NCI-H460 (cell line): Measurements from ENCODE around the gene MAP2K6. TPM values are rescaled to one million over a fixed set of nuclear protein-coding genes. Genes with fewer than 3 reads are reported as not detected.

Experiments used
- DNase-seq: peaks from one replicate; pipeline ENCODE4 v3.0.0-alpha.2; 2016; ENCODE audit warnings: low read depth; ENCODE audit errors: extremely low read depth
- polyA plus RNA-seq: library from polyadenylated mRNA; depleted of rRNA; stranded (reverse); fragments of >200 nt; gene quantifications from 2 replicates; pipeline ENCODE4 v1.2.3, GENCODE V29; 2014; cell fraction: nucleus; rRNA removed
- total RNA-seq: library from RNA; depleted of rRNA; stranded (reverse); fragments of >200 nt; shearing (Covaris generic); gene quantifications from 2 replicates; pipeline ENCODE4 v1.2.3, GENCODE V29; 2014; rRNA removed

Gene MAP2K6
- total RNA-seq: 16.0 and 16.4 TPM in 2 replicates
- 2.9 and 5.9 TPM in 2 replicates for polyA plus RNA-seq

GRCh38 chr17:69414408-69415274 lies at the start of gene MAP2K6:
Gene MAP2K6 (plus strand): TSS chr17:69414697. CDS start chr17:69414985, 288 bp downstream.
- DNase-seq: peak; percentile 76

DNA sequence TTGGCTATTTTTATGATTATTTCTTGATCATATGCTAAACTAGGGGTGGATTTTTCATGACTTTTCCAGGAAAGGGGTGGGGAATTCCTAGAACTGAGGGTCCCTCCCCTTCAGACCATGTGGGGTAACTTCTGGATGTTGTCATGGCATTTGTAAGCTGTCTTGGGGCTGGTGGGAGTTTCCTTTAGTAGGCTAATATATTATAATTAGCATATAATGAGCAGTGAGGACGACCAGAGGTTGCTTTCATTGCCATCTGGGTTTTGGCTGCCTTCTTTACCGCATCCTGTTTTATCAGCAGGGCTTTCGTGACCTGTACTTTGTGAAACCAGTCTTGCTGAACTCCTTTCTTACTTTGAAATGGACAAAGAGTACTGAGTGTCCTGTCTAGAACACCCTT lies 47.2 kb upstream of the MAP2K6 start:
- DNase-seq: no peak

GRCh38 chr17:69373069-69373468 lies 41.4 kb upstream of the MAP2K6 start:
- no peak for DNase-seq

DNA sequence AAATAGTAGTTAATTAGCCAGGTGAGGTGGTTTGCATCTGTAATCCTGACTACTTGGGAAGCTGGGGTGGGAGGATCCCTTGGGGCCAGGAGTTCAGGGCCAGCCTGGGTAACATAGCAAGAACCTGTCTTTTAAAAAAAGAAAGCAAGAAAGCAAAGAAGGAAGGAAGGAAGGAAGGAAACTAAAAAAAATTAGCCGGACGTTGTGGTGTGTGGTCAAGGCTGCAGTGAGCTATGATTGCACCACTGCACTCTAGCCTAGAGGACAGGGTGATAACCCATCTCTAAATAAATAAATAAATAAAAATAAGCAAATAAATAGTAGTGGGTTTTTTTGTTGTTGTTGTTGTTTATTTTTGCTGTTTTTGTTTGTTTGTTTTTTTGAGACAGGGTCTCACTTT lies 39.3 kb upstream of the MAP2K6 start:
- DNase-seq: no peak

- no peak for DNase-seq
Measured at GRCh38 chr17:69388822-69389442, 25.6 kb upstream of the MAP2K6 start.

DNA sequence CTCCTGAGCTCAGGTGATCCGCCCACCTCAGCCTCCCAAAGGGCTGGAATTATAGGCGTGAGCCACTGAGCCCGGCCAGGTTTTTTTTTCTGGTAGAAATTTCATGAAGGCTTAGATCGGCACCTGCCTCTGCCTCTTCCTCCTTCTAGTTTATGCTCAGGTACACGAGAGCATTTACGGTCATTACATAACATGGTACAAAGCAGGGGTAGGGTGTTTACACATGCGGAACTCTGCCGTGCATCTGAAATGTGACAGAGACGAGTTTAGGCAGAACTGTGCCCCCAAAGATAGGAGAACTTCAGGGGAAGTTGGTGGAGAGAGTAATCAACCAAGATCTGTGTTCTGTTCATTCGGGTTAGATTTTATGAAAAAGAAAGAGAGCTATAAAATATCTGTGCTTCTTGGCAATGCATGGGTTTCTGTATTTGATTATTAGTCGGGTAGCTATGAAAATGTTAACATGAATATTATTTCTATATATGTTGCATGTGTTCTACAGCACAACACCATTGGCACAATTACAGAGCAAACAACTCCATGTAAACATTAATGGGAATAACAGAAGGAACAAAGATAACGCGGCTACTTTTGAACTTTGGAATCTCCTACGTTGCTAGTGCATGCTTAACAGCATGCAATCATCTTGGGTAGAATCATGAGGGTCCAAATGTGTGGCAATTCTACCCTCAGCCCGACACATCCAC lies 23.5 kb upstream of the MAP2K6 start:
- DNase-seq: no peak

DNA sequence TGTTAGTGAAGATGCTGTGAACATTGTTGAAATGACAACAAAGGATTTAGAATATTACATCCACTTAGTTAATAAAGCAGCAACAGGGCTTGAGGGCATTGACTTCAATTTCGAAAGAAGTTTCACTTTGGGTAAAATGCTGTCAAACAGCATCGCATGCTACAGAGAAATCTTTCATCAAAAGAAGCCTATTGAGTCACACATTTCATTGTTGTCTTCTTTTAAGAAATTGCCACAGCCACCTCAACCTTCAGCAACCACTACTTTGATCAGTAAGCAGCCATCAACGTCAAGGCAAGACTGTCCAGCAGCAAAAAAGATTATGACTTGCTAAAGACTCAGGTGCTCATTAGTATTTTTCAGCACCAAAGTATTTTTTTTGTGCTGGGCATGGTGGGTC lies 13.2 kb upstream of the MAP2K6 start:
- no peak for DNase-seq

DNA sequence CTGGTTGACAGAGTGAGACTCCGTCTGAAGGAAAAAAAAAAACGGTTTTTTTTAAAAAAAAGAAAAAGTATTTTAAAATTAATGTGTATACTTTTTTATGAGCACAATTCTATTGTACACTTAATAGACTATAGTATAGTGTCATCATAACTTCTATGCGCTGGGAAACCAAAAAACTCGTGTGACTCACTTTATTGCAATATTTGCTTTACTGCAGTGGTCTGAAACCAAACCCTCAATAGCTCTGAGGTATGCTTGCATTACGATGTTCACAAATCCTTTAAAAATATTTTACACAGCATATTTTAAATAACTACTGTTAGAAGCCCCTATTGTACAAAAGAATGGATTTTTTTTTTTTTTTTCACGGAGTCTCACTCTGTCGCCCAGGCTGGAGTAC lies 12.4 kb upstream of the MAP2K6 start:
- no peak for DNase-seq

- DNase-seq: peak; percentile 46
Measured at GRCh38 chr17:69404399-69404798, 10.1 kb upstream of the MAP2K6 start.

GRCh38 chr17:69405096-69405495 lies 9.4 kb upstream of the MAP2K6 start:
- peak; percentile 45 for DNase-seq

DNA sequence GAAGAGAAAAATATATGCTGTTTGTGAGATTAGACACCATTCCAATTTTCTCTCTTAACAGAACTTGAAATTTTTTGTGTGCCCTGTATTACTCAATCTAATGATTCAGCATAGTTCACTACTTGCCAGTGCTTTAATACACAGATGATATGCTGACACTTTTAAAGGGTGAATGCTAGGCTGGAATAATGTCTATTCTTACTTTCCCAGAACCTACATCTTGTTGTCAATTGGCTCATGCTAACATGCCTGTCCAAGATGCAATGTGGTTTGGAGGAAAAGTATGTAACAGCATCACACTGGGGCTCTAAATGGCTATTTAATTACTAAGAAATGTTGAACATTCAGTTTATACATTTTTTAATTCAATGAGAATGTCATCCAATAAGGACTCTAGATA lies 7.6 kb upstream of the MAP2K6 start:
- no peak for DNase-seq

GRCh38 chr17:69407759-69408158 lies 6.7 kb upstream of the MAP2K6 start:
- DNase-seq: no peak

- DNase-seq: no peak
Measured at GRCh38 chr17:69410671-69411070, 3.8 kb upstream of the MAP2K6 start.

DNA sequence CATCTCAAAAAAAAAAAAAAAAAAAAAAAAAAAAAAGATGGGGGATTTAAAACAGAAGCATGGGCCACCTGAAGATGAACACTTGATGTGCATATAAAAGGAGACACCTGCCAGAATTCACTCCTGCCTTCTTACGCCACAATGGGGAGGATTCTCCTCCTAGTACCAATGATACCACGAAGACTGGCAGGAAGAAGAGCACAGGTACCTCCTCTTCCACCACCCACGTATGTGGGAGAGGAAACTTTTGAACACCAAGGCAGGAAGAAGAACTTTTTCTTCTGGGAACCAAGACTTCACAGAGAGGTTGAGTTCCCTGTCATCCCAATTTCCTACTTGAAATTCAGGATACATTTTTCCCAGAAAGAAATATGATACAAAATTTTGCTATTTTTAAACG lies 2.7 kb upstream of the MAP2K6 start:
- DNase-seq: no peak

- DNase-seq: no peak
Measured at GRCh38 chr17:69412251-69412671, 2.2 kb upstream of the MAP2K6 start.

DNA sequence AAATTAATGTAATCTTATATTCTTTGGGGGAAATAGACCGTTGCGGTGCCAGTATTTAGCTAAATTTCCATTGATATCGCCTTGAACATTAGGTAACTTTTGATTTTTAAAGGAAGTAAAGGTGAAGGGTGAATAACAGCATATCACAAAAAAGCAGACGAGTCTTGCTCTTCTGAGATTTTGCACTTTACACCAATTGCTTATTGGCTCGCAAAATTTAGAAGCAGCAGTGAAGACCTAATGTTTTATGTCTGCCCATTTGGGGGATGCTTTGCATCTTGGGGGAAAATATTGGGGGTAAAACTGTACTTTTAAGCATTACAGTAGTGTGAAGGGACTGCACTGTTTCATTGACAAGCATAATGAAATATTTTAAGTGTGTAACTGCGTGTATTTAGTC lies 934 bp downstream of the MAP2K6 start:
- DNase-seq: no peak

DNA sequence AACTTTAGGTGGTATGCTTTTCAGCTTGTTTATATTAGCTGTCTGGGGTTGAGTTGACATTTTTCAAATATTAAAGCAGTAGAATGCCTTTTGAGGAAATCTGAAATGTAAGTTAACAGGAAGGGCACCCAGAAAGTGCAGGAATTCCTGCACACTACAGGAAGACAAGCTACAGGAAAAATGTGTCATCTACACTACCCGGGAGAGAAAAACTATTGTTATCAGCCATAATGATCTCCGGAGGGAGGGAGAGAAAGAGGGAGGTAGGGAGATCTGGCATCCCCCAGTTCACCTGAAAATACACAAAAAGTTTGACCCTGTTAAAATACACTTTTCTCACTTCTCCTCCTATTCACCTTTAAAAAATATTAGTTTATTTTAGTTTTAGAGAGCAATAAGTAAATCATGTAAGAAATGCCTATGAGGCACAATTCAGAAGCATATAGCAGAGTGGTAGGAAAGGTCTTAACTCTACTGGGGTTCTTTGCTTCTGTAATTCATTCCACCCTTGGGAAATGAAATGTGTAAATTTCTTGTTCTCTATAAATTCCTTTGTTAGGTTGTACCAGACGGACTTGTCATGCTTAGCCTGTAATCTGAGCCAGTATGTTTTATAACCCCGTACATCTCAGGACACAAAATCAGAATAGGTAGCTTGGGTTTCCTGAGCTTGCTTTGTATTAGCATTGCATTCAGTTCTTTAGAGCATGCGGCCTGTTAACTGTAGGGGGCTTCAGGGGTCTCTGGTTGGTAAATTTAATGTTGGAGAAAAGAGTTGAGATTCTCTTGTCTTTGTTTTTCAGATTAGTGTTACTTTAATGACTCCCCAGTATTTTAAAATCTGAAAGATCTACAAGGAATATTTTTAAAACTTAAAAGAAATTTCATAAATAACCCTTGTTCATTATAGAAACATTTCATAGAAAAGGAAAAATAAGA lies 3.3 kb downstream of the MAP2K6 start:
- no peak for DNase-seq

DNA sequence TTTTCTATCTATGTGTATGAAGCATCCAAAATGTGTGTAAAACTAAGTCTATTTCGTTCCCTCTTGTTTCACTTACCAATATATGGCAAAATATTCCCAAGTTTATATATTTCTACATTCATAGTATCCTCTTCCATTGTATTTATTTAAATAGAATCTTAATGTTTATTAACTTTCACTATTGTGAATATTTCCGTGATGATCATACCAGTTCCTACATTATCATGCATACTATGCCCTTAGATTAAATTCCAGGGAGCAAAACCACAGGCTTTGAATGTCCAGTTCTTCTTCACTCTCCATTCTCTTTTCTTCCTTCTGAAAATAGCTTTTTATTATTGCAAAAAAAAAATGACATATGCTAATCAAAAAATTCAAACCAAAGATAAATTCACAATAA lies 4.0 kb downstream of the MAP2K6 start:
- no peak for DNase-seq

DNA sequence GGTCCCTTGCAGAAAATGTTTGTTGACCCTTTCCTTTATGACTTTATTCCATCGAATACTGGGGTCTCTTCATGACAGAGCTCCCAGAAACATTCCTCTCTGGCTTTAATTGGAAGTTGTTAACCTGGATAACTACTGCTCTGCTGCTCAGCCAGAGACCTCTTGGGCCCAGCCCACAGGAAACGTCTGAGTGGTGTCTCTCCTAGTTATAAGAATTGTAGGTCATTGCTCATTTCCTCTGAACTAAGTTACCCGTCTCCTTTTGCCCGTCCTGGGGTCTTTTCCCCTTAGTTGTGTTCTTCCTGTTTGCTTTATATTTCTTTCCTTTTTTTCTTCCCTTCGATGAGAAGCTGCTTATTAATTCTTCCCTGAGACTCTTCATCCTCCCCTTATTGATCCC lies 9.0 kb downstream of the MAP2K6 start:
- no peak for DNase-seq

DNA sequence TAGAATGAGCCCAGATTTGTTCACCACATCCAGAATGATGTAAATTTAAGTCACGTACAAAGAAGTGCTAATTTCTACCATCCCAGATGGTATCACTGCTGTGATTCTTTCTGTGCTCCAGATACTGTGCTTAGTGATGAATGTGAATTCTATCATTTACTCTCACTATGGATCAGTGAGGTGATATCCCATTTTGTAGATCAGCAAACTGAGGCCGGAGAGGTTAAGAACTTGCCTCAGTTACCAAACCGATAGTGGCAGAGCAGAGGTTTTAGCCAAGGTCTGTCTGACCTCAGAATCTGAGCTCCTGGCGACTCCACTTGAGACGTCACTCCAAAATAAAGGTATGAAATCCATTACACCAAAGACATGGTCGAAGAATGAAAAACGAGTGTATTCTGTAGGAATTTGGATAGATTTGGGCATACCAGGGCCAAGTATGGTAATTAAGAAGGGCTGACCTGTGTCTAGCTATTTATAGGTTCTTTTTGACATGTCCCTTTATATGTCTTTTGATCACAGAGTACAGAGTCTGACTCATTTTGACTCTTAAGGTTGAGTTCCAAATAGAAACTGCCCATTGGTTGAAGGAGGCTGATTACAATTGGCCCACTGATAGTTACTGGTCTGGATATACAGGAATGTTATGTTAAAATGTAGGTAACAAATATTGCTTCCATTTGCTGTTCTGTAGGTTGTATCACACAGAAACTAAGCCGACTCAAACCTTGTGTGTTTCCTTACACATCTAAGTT lies 10.0 kb downstream of the MAP2K6 start:
- DNase-seq: no peak
